Activated T-cell treated with anti-CD3 and anti-CD28 coated beads, Interleukin-2, amount 50 U/mL, for 72 hours (primary cell): ENCODE data around the gene POTEH. TPM values are rescaled to one million over a fixed set of nuclear protein-coding genes. Genes with fewer than 3 reads are reported as not detected.
"Not testable (repeated sequence)": the region's sequence is repeated elsewhere in the genome, so short reads cannot be mapped to it uniquely, and the experiment has no call there.

ENCODE experiments used
- ATAC-seq, 2 donors: fragments of 150-1000 bp; cut with Tn5 transposase; replicated peaks in 1 of 2; 2 replicates each; pipeline ENCODE4 v1.10.0; 2021; ENCODE audit warnings: moderate library complexity in 2 of 2, mild to moderate bottlenecking in 1 of 2
- DNase-seq, 2 donors: peaks; one replicate each; pipeline ENCODE4 v3.0.0; 2021 to 2022; ENCODE audit warnings: mixed read lengths in 1 of 2
- H3K27ac Mint-ChIP-seq: one replicate; pipeline ENCODE4 v1.8.0; 2022; ENCODE audit warnings: mild to moderate bottlenecking, moderate library complexity, mixed read lengths
- H3K27me3 Mint-ChIP-seq: one replicate; pipeline ENCODE4 v1.8.0; 2022; ENCODE audit warnings: low read depth, mixed read lengths
- H3K36me3 Mint-ChIP-seq, 2 donors: one replicate each; pipeline ENCODE4 v1.8.0; 2022; ENCODE audit warnings: mixed read lengths in 2 of 2, mild to moderate bottlenecking in 1 of 2; ENCODE audit not compliant: insufficient read depth in 2 of 2
- H3K4me1 Mint-ChIP-seq: one replicate; pipeline ENCODE4 v1.8.0; 2022; ENCODE audit warnings: low read depth, mixed read lengths
- H3K4me3 Mint-ChIP-seq, 2 donors: one replicate each; pipeline ENCODE4 v1.8.0; 2022; ENCODE audit warnings: mild to moderate bottlenecking in 2 of 2, mixed read lengths in 2 of 2, moderate library complexity in 2 of 2
- H3K9me3 Mint-ChIP-seq, 2 donors: one replicate each; pipeline ENCODE4 v1.8.0; 2022; ENCODE audit warnings: mixed read lengths in 2 of 2
- total RNA-seq, 2 donors: library from RNA; stranded (reverse); gene quantifications; one replicate each; pipeline ENCODE4 v1.2.3, GENCODE V29; 2022

The POTEH gene
- not detected for total RNA-seq

GRCh38 chr22:15689749-15690125, at the start of gene POTEH:
POTEH (plus strand) TSS chr22:15690026; CDS start chr22:15690078, 52 bp downstream.
- DNase-seq, H3K27ac Mint-ChIP-seq, H3K36me3 Mint-ChIP-seq, H3K27me3 Mint-ChIP-seq, ATAC-seq, H3K4me3 Mint-ChIP-seq, H3K9me3 Mint-ChIP-seq, H3K4me1 Mint-ChIP-seq: not testable (repeated sequence)

- not testable (repeated sequence) for H3K9me3 Mint-ChIP-seq, H3K36me3 Mint-ChIP-seq, DNase-seq, H3K27ac Mint-ChIP-seq, H3K4me3 Mint-ChIP-seq, H3K4me1 Mint-ChIP-seq, ATAC-seq, H3K27me3 Mint-ChIP-seq
Observed at GRCh38 chr22:15642288-15642861, 47.5 kb upstream of the POTEH start.

DNA sequence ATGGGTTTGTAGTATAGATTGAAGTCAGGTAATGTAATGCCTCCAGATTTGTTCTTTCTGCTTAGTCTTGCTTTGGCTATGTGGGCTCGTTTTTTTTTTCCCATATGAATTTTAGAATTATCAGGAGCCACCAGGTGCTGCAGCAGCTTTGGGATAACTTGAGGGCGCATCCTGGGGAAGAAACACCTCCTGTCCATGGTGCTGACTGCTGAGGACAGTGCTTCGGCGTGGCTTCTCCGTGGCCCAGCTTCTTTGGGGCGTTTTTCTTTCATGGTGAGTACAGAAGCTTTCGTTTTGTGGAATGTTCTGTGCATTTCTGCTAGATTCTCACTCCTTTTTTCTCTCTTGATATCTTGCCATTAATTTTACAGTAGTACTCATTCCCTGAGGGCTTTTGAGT, 37.9 kb upstream of the POTEH start:
- H3K27me3 Mint-ChIP-seq, H3K36me3 Mint-ChIP-seq, H3K4me3 Mint-ChIP-seq, ATAC-seq, H3K27ac Mint-ChIP-seq, DNase-seq, H3K9me3 Mint-ChIP-seq, H3K4me1 Mint-ChIP-seq: not testable (repeated sequence)

DNA sequence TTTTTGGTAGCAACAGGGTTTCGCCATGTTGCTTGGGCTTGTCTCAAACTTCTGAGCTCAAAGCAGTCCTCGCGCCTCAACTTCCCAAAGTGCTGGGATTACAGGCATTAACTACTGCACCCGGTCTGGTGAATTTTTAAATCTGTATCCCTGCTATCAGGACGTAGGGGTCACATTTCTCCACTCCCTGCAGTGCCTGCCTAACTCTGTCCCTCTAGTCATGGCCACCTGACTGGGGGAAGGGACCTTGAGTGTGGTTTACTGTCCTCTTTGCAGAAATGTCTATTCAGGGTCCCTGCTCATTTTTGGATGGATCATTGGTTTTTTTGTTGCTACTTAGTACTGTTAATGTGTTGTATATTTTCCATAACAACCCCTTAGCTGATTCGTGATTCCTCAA, 37.1 kb upstream of the POTEH start:
- not testable (repeated sequence) for H3K4me3 Mint-ChIP-seq, H3K9me3 Mint-ChIP-seq, ATAC-seq, DNase-seq, H3K27me3 Mint-ChIP-seq, H3K36me3 Mint-ChIP-seq, H3K27ac Mint-ChIP-seq, H3K4me1 Mint-ChIP-seq

DNA sequence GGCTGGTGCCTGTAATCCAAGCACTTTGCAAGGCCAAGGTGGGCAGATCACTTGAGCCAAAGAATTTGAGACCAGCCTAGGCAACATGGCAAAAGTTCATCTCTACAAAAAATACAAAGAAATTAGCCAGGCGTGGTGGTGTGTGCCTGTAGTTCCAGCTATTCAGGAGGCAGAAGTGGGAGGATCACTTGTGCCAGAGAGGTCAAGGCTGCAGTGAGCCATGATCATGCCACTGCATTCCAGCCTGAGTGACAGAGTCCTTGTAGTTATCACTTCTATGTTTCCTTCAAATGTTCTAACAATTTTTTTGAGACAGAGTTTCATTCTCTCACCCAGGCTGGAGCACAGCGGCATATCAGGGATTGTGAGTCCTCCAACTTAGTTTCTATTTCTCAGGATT, 36.6 kb upstream of the POTEH start:
- not testable (repeated sequence) for H3K4me1 Mint-ChIP-seq, DNase-seq, H3K9me3 Mint-ChIP-seq, ATAC-seq, H3K36me3 Mint-ChIP-seq, H3K4me3 Mint-ChIP-seq, H3K27ac Mint-ChIP-seq, H3K27me3 Mint-ChIP-seq

DNA sequence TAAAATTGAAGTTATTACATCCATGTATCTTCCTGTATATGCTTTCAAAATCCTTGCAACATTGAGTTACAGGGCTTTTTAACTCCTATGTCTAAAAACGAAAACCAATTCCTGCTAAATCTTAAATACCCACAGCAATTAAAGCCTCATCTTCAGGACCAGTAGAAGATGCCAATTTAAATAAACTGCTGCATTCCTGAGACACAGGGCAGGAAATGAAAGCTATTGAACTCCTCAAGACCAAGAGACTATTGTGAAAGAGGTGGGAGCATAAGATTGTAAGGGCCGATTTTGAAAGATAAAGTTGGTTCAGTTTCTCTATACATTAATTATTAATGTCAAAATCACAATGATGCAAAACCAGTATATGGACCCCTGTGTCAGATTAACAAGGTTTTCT, 28.7 kb upstream of the POTEH start:
- ATAC-seq, H3K27ac Mint-ChIP-seq, DNase-seq, H3K4me3 Mint-ChIP-seq, H3K36me3 Mint-ChIP-seq, H3K4me1 Mint-ChIP-seq, H3K9me3 Mint-ChIP-seq, H3K27me3 Mint-ChIP-seq: not testable (repeated sequence)

DNA sequence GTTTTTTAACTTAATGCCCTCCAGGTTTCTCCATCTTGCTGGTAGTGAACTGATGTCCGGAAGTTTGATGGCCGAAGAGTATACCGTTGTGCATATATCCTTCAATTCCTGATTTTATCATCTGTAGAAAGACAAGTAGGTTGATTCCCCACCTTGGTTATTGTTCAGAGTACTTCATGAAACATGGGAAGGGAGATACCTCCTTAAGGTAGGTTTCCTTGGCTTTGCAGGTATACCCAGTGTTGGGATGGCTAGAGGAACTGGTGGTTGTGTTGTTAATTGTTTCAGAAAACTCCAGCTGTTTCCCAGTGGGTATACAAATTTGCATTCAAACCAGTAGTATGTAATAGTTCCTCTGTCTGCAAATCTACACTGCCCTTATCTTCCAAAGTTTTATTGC, 25.1 kb upstream of the POTEH start:
- DNase-seq, ATAC-seq, H3K27ac Mint-ChIP-seq, H3K9me3 Mint-ChIP-seq, H3K27me3 Mint-ChIP-seq, H3K36me3 Mint-ChIP-seq, H3K4me3 Mint-ChIP-seq, H3K4me1 Mint-ChIP-seq: not testable (repeated sequence)

- H3K9me3 Mint-ChIP-seq, H3K4me3 Mint-ChIP-seq, H3K27ac Mint-ChIP-seq, H3K36me3 Mint-ChIP-seq, ATAC-seq, H3K4me1 Mint-ChIP-seq, DNase-seq, H3K27me3 Mint-ChIP-seq: not testable (repeated sequence)
Observed at GRCh38 chr22:15665478-15665877, 24.3 kb upstream of the POTEH start.

DNA sequence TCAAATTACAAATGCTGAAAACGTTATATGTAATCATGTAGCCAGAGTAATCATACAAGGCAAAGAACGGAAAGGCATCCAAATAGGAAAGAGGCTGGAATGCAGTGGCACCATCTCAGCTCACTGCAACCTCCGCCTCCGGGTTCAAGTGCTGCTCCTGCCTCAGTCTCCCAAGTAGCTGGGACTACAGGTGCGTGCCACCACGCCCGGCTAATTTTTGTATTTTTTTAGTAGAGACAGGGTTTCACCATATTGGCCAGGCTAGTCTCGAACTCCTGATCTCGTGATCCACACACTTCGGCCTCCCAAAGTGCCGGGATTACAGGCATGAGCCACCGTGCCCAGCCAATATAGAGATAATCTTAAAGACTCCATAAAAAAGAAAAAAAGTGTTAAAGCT, 20.4 kb upstream of the POTEH start:
- H3K27me3 Mint-ChIP-seq, H3K4me1 Mint-ChIP-seq, H3K27ac Mint-ChIP-seq, H3K9me3 Mint-ChIP-seq, ATAC-seq, H3K4me3 Mint-ChIP-seq, DNase-seq, H3K36me3 Mint-ChIP-seq: not testable (repeated sequence)

- not testable (repeated sequence) for H3K27me3 Mint-ChIP-seq, H3K27ac Mint-ChIP-seq, H3K36me3 Mint-ChIP-seq, ATAC-seq, H3K4me1 Mint-ChIP-seq, H3K9me3 Mint-ChIP-seq, DNase-seq, H3K4me3 Mint-ChIP-seq
Observed at GRCh38 chr22:15679702-15680101, 10.1 kb upstream of the POTEH start.

- H3K4me1 Mint-ChIP-seq, ATAC-seq, H3K27ac Mint-ChIP-seq, H3K36me3 Mint-ChIP-seq, DNase-seq, H3K9me3 Mint-ChIP-seq, H3K27me3 Mint-ChIP-seq, H3K4me3 Mint-ChIP-seq: not testable (repeated sequence)
Observed at GRCh38 chr22:15684115-15684514, 5.7 kb upstream of the POTEH start.

GRCh38 chr22:15684695-15685094, 5.1 kb upstream of the POTEH start:
- H3K27me3 Mint-ChIP-seq, H3K27ac Mint-ChIP-seq, H3K4me3 Mint-ChIP-seq, ATAC-seq, H3K36me3 Mint-ChIP-seq, DNase-seq, H3K4me1 Mint-ChIP-seq, H3K9me3 Mint-ChIP-seq: not testable (repeated sequence)

- H3K27ac Mint-ChIP-seq, ATAC-seq, H3K4me1 Mint-ChIP-seq, H3K36me3 Mint-ChIP-seq, H3K4me3 Mint-ChIP-seq, H3K27me3 Mint-ChIP-seq, DNase-seq, H3K9me3 Mint-ChIP-seq: not testable (repeated sequence)
Observed at GRCh38 chr22:15685641-15686040, 4.2 kb upstream of the POTEH start.

DNA sequence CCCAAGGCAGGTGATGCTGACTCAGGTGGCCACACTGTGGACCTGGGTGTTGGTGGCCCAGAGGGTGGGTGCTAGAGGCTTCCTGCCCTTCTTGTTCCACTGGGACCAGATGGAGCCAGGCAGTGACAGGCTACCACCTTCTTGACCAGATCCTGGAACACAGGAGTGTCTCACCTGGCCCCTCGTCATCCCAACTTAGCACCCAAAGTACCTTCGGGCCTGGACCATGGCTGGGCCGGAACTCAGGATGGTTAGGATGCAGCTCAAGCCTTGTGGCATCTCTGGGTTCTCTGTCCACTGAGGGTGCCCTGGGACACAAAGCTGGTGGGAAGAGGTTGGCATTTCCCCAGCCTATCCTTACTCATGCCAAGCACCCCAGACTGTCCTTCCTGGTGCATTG, 2.7 kb upstream of the POTEH start:
- H3K27me3 Mint-ChIP-seq, H3K4me1 Mint-ChIP-seq, DNase-seq, H3K4me3 Mint-ChIP-seq, H3K36me3 Mint-ChIP-seq, H3K27ac Mint-ChIP-seq, ATAC-seq, H3K9me3 Mint-ChIP-seq: not testable (repeated sequence)
